Measurements from ENCODE around the gene UBAP2. TPM values are rescaled to one million over a fixed set of nuclear protein-coding genes. Genes with fewer than 3 reads are reported as not detected.

UBAP2 gene
- total and polyA plus RNA-seq, 2 donors (not counting 3 experiments of a cell fraction or from before 2014, with no cell fraction given), result 43.2 to 55.8 TPM

DNA sequence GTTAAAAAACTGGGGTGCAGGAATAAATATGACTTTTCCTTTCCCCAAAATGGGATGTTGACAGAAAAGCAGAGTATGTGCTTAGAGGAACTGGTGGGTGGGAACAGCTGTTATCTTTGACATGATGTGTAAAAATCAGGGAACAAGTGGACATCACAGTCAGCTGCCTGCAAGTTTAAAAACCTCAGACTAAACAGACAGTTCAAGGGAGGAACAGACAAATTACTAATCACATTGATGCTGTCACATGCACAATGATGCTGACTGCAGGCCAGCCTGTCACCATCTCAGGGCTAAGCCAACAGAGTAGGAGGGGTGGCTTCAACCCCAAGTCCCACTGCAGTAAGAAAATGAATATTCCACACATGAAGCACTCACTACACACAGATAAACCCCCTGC lies 38.2 kb upstream of the UBAP2 start:
- CTCF ChIA-PET, result no interaction called here
- Histone ChIP-seq H3K36me3 (ENCODE audit: control insufficient read depth in 2 of 2, extremely low read depth in 1 of 2, insufficient read depth in 2 of 2, low read length in 2 of 2) (peaks cover 23 to 25% of the 10 kb centered on the region in 2 experiments), H3K4me1 (ENCODE audit: control insufficient read depth, extremely low read depth, insufficient read depth, low read length) (no peaks in the 10 kb centered on the region), H4K20me1 (replicated peaks; ENCODE audit: control insufficient read depth, extremely low read depth, insufficient read depth, low read length) (no peaks in the 10 kb centered on the region), H3K4me2 (ENCODE audit: insufficient read depth, low read length) (no peak overlapping the region), H3K9me3 (replicated peaks; ENCODE audit: control insufficient read depth, insufficient read depth, low read length) (no peaks in the 10 kb centered on the region), H3K4me3 (replicated peaks in 1 of 3; ENCODE audit: insufficient read depth in 1 of 3, low read depth in 1 of 3, low read length in 3 of 3) (no peak overlapping the region), H3K27ac (ENCODE audit: insufficient read depth, low read depth, low read length) (no peak overlapping the region), H3K9ac (replicated peaks; ENCODE audit: extremely low read depth, insufficient read depth, low read length) (no peak overlapping the region), H3K79me2 (ENCODE audit: control insufficient read depth, insufficient read depth, low read length) (no peaks in the 10 kb centered on the region), H3K9me1 (replicated peaks; ENCODE audit: control insufficient read depth, extremely low read depth, insufficient read depth, low read length) (no peaks in the 10 kb centered on the region), H3K27me3 (ENCODE audit: control insufficient read depth in 2 of 2, insufficient read depth in 2 of 2, low read length in 2 of 2) (no peaks in the 10 kb centered on the region), H2AFZ (ENCODE audit: low read depth, low read length) (no peak overlapping the region)
- intact Hi-C loops (cut with micrococcal nuclease) (no loop called here), dilution Hi-C loops (cut with MboI; ENCODE audit: extremely low pct_ligation_motif_present, low sequenced_read_pairs) (no loop called here)
- TF ChIP-seq JUN (IDR thresholded peaks at IDR 0.05; ENCODE audit: borderline replicate concordance, insufficient read depth, insufficient read length, low read depth), result no peak
- TF ChIP-seq POLR2AphosphoS5 (IDR thresholded peaks at IDR 0.05; ENCODE audit: insufficient read depth, low read depth, low read length), result no peak
- TF ChIP-seq MAX (IDR thresholded peaks at IDR 0.05; ENCODE audit: insufficient read depth, insufficient read length), result no peak
- TF ChIP-seq CTCF (IDR thresholded peaks at IDR 0.05; ENCODE audit: extremely low read depth in 1 of 2, insufficient read depth in 1 of 2, low read depth in 1 of 2, low read length in 2 of 2), result no peak
- no peak for TF ChIP-seq MYC (IDR thresholded peaks at IDR 0.05; ENCODE audit: low read depth, low read length)
- no peak for TF ChIP-seq POLR2A (IDR thresholded peaks at IDR 0.05; ENCODE audit: low read depth, low read length)
- no peak for TF ChIP-seq GATA2 (IDR thresholded peaks at IDR 0.05; ENCODE audit: insufficient read depth, insufficient read length, low read depth, low read length)
- no peak for TF ChIP-seq FOS (IDR thresholded peaks at IDR 0.05; ENCODE audit: borderline replicate concordance, insufficient read depth, low read length)
- TF ChIP-seq EZH2 (IDR thresholded peaks at IDR 0.05; ENCODE audit: borderline replicate concordance, low read depth, low read length, severe bottlenecking), result no peak
- POLR2A ChIA-PET, result no interaction called here
- no TSS peak for BruUV-seq (replicated peaks)
- DNase-seq (ENCODE audit: low read depth, low spot score) (no peak), FAIRE-seq (no peak)

All from endothelial cell of umbilical vein (primary cell).